GM10266 (cell line): ENCODE data around the gene HMCN2.
"Not testable (repeated sequence)": the region's sequence is repeated elsewhere in the genome, so short reads cannot be mapped to it uniquely, and the experiment has no call there.

Source experiments
- DNase-seq: peaks from one replicate; pipeline ENCODE4 v3.0.0; 2012; ENCODE audit errors: extremely low spot score
- CTCF ChIP-seq: IDR thresholded peaks from 2 replicates; pipeline ENCODE4 v1.5.1; 2012; ENCODE audit warnings: mild to moderate bottlenecking, low read depth; ENCODE audit not compliant: control insufficient read depth, insufficient read depth; ENCODE audit errors: missing control alignments

The HMCN2 gene

GRCh38 chr9:130244548-130245165 is 20.9 kb upstream of the HMCN2 start:
- no peak for TF ChIP-seq CTCF

GRCh38 chr9:130245474-130245873 is 20.1 kb upstream of the HMCN2 start:
- no peak for TF ChIP-seq CTCF
- DNase-seq, result no peak

More at GRCh38 chr9:130244548-130245165, 20.9 kb upstream of the HMCN2 start:
- no peak for DNase-seq

- no peak for TF ChIP-seq CTCF
Measured at GRCh38 chr9:130246126-130246525, 19.4 kb upstream of the HMCN2 start.

GRCh38 chr9:130254747-130255630 is 10.6 kb upstream of the HMCN2 start:
- no peak for TF ChIP-seq CTCF
- no peak for DNase-seq

More at GRCh38 chr9:130246126-130246525, 19.4 kb upstream of the HMCN2 start:
- DNase-seq, result no peak

GRCh38 chr9:130255631-130256134 is 9.9 kb upstream of the HMCN2 start:
- TF ChIP-seq CTCF, result no peak
- no peak for DNase-seq

- no peak for TF ChIP-seq CTCF
- DNase-seq, result no peak
Measured at GRCh38 chr9:130256644-130257043, 8.9 kb upstream of the HMCN2 start.

- DNase-seq, result not testable (repeated sequence)
Measured at GRCh38 chr9:130258137-130258536, 7.4 kb upstream of the HMCN2 start.
